K562 (cell line): ENCODE measurements around the gene NRCAM. TPM values are rescaled to one million over a fixed set of nuclear protein-coding genes. Genes with fewer than 3 reads are reported as not detected.

Experiments
- ASH1L ChIP-seq: fragments of 450-650 bp; IDR thresholded peaks from 2 replicates; pipeline ENCODE4 v1.6.1; 2018; ENCODE audit warnings: borderline replicate concordance, mild to moderate bottlenecking, low read depth; ENCODE audit not compliant: partially characterized antibody
- HDAC1 ChIP-seq, 2 experiments: fragments of 450-650 bp; IDR thresholded peaks; 2 replicates each; pipeline ENCODE4 v1.6.1; 2016 to 2017; ENCODE audit warnings: inconsistent platforms in 1 of 2, mild to moderate bottlenecking in 1 of 2, moderate library complexity in 1 of 2
- HSF4 ChIP-seq: fragments of 250-450 bp; sonication (Bioruptor Pico); IDR thresholded peaks from 2 replicates; pipeline ENCODE4 v2.1.2; 2022; ENCODE audit warnings: mild to moderate bottlenecking, moderate library complexity, borderline replicate concordance
- KLF13 ChIP-seq: fragments of 450-650 bp; IDR thresholded peaks from 2 replicates; pipeline ENCODE4 v1.6.1; 2016; ENCODE audit warnings: missing genetic modification characterization, low read depth, mild to moderate bottlenecking, missing compliant biosample characterization, moderate library complexity, borderline replicate concordance
- KLF16 ChIP-seq: IDR thresholded peaks from 2 replicates; pipeline ENCODE4 v1.6.1; 2016; ENCODE audit warnings: antibody characterized with exemption
- MXD1 ChIP-seq: fragments of 250-450 bp; sonication (Bioruptor Pico); IDR thresholded peaks from 2 replicates; pipeline ENCODE4 v1.8.0; 2021; ENCODE audit warnings: borderline replicate concordance, mild to moderate bottlenecking, moderate library complexity; ENCODE audit not compliant: poor library complexity, severe bottlenecking
- MYNN ChIP-seq, 2 experiments: sonication (generic); formaldehyde crosslinking in 1 of 2; IDR thresholded peaks; 2 replicates each; pipeline versions ENCODE4 v1.5.0 to v1.6.1; 2016 to 2020; ENCODE audit warnings: antibody characterized with exemption in 1 of 2, missing genetic modification reagents in 1 of 2
- NFIC ChIP-seq: fragments of 450-650 bp; IDR thresholded peaks from 2 replicates; pipeline ENCODE4 v1.6.1; 2017; ENCODE audit warnings: mild to moderate bottlenecking, inconsistent platforms
- PHF20 ChIP-seq: fragments of 450-650 bp; IDR thresholded peaks from 2 replicates; pipeline ENCODE4 v1.6.1; 2018; ENCODE audit not compliant: partially characterized antibody
- PKNOX1 ChIP-seq: fragments of 450-650 bp; IDR thresholded peaks from 2 replicates; pipeline ENCODE4 v1.6.1; 2016
- RBM14 ChIP-seq: fragments of 200-400 bp; formaldehyde crosslinking; IDR thresholded peaks from 2 replicates; pipeline ENCODE4 v1.6.1; 2018; ENCODE audit warnings: low read depth, mild to moderate bottlenecking, low read length, moderate library complexity, borderline replicate concordance; ENCODE audit not compliant: insufficient read depth
- REST ChIP-seq, 2 experiments: fragments of 450-650 bp; formaldehyde crosslinking in 1 of 2; IDR thresholded peaks; 2 replicates each; pipeline versions ENCODE4 v1.4.0 to v1.6.1; 2014 to 2020; ENCODE audit warnings: mild to moderate bottlenecking in 2 of 2, borderline replicate concordance in 1 of 2, low read depth in 1 of 2
- XRCC5 ChIP-seq: fragments of 200-400 bp; formaldehyde crosslinking; IDR thresholded peaks from 2 replicates; pipeline ENCODE4 v1.6.1; 2017; ENCODE audit warnings: low read depth, mild to moderate bottlenecking, low read length
- ZFPM2 ChIP-seq: fragments of 250-450 bp; sonication (Bioruptor Pico); IDR thresholded peaks from 2 replicates; pipeline ENCODE4 v1.5.1; 2022; ENCODE audit warnings: mild to moderate bottlenecking
- ZNF143 ChIP-seq: sonication (generic); formaldehyde crosslinking; IDR thresholded peaks from 2 replicates; pipeline ENCODE4 v1.9.0; 2022; ENCODE audit warnings: mild to moderate bottlenecking, missing genetic modification reagents
- polyA plus RNA-seq, 8 experiments: library from polyadenylated mRNA; depleted of rRNA in 4 of 8; stranded (reverse) in 5 of 8; unstranded in 3 of 8; fragments of >200 nt; fragmentation: Nextera tagmentation in 2 of 8; fragmentation: Illumina TruSeq in 1 of 8; extraction: Ambion mirVana in 2 of 8; extraction: Trizol in 1 of 8; gene quantifications; 2 replicates each; pipeline versions ENCODE4 v1.2.1 to v1.2.3, GENCODE V29; 2011 to 2014; ENCODE audit warnings: inconsistent platforms in 1 of 8, missing spikeins in 1 of 8
- total RNA-seq, 7 experiments: library from RNA; depleted of rRNA in 6 of 7; stranded (reverse); fragments of >200 nt in 6 of 7; fragmentation: Illumina TruSeq in 2 of 7; extraction: Trizol in 2 of 7; gene quantifications; 2 replicates each; pipeline versions ENCODE4 v1.2.1 to v1.2.3, GENCODE V29; 2011 to 2021; ENCODE audit warnings: low replicate concordance in 1 of 7

The NRCAM gene
- total and polyA plus RNA-seq, 9 of the 15 experiments (the other 6 are each of a cell fraction or from before 2014, with no cell fraction given), result 0.03 to 0.54 (median 0.12) TPM; not detected in 1

GRCh38 chr7:108146070-108146842 lies 310.0 kb downstream of the NRCAM start (continued):
- no peak; a peak in 1 of 4 replicates for TF ChIP-seq HDAC1 (IDR thresholded peaks at IDR 0.05)
- peak; percentile 6; the same call in 1 of the 2 replicates for TF ChIP-seq NFIC
- TF ChIP-seq ZNF143 (CRISPR knock-in tag), result no peak
- TF ChIP-seq KLF16, result peak; percentile 69; the same call in 1 of the 2 replicates
- TF ChIP-seq ASH1L, result no peak
- TF ChIP-seq XRCC5, result 0 out of 2 replicates have a peak, but pooled peaks have one; percentile 77
- TF ChIP-seq KLF13 (tag), result no peak
- no peak for TF ChIP-seq HSF4 (CRISPR knock-in tag)
- TF ChIP-seq MXD1 (CRISPR knock-in tag), result no peak
- TF ChIP-seq MYNN (IDR thresholded peaks at IDR 0.05), result no peak
- TF ChIP-seq MYNN (CRISPR knock-in tag; IDR thresholded peaks at IDR 0.05), result no peak
- TF ChIP-seq REST (IDR thresholded peaks at IDR 0.05; ENCODE audit: borderline replicate concordance), result peak; percentile 94
- TF ChIP-seq REST (CRISPR knock-in tag; IDR thresholded peaks at IDR 0.05; ENCODE audit: low read depth), result no peak
- no peak for TF ChIP-seq RBM14
- no peak for TF ChIP-seq PHF20
- TF ChIP-seq ZFPM2 (CRISPR knock-in tag), result no peak
- no peak for TF ChIP-seq PKNOX1
